Activated CD4-positive, alpha-beta T cell treated with anti-CD3 and anti-CD28 coated beads, Interleukin-2, Interleukin-6, amounts not matched to agents 100 ng/mL and 50 ng/mL, durations not matched to agents 16 hours and 8 hours (primary cell): ENCODE results near the gene CABCOCO1.

Experiments used
- DNase-seq: peaks from one replicate; pipeline ENCODE4 v3.0.0-alpha.2; 2020

The CABCOCO1 gene

GRCh38 chr10:61787170-61787569 is 124.4 kb downstream of the CABCOCO1 start:
- DNase-seq, result no peak

DNA sequence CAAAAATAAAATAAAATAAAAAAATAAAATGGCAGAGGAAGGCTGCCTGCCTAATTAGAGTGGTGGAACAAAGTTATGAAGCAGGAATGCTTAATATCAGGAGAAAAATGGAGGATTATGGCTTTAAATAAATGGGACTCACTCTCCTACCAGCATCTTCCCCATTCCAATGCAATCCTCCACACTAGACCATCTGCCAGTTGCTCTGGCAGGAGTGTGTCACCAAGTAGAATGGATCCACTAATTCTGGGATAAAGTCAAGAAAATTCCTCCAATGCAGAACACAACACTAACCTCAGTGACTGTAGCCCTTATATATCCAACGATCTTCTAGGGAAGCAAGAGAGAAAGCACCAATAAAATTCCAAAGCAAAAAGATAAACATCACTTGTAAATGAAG is 126.3 kb downstream of the CABCOCO1 start:
- no peak for DNase-seq

DNA sequence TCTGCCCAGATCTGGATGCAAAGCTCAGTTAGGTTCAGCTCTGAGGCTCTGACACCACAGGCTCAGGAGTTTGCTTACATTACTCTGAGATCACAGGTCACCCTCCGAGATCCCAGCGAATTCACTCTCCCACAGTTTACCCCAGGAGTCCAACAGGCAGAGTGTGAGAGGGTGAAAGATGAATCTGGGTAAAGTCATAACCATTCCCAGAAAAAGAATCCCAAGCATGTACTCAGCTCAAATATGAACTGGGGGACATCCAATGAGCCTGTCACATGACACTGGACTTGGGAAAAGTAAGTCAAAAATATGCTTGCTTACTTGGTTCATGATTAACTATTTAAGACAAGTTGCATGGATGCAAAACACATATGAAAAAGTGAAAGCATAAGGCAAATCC is 128.5 kb downstream of the CABCOCO1 start:
- DNase-seq, result no peak

GRCh38 chr10:61792097-61792716 is 129.5 kb downstream of the CABCOCO1 start:
- no peak for DNase-seq

- DNase-seq, result no peak
Measured at GRCh38 chr10:61792921-61793320, 130.2 kb downstream of the CABCOCO1 start.

- DNase-seq, result no peak
Measured at GRCh38 chr10:61793760-61794703, 131.3 kb downstream of the CABCOCO1 start.

- no peak for DNase-seq
Measured at GRCh38 chr10:61795147-61795546, 132.4 kb downstream of the CABCOCO1 start.

DNA sequence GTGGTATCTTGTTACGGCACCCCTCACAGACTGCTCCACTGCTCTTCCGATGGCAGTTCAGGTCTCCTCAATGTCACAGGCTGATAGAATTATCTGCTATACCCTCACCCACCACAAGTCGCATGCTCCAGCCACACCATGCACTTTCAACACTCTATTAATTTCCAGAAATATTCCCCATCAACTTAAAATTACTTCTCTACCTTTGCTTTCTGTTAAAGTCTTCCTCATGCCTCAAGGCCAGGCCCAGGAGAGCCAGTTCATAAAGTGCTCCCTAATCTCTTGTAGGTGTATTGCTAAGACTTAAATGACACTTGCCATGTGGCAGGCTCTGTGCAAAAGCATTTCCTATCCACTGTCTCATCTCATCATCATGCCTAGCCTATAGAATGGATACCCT is 132.8 kb downstream of the CABCOCO1 start:
- DNase-seq, result no peak

- DNase-seq, result no peak
Measured at GRCh38 chr10:61796785-61797184, 134.1 kb downstream of the CABCOCO1 start.

GRCh38 chr10:61797304-61798153 is 134.8 kb downstream of the CABCOCO1 start:
- no peak for DNase-seq

- no peak for DNase-seq
Measured at GRCh38 chr10:61798713-61799112, 136.0 kb downstream of the CABCOCO1 start.

GRCh38 chr10:61801484-61801883 is 138.8 kb downstream of the CABCOCO1 start:
- no peak for DNase-seq

- DNase-seq, result no peak
Measured at GRCh38 chr10:61803269-61803668, 140.5 kb downstream of the CABCOCO1 start.

GRCh38 chr10:61804414-61804813 is 141.7 kb downstream of the CABCOCO1 start:
- no peak for DNase-seq

- no peak for DNase-seq
Measured at GRCh38 chr10:61805091-61805490, 142.4 kb downstream of the CABCOCO1 start.

DNA sequence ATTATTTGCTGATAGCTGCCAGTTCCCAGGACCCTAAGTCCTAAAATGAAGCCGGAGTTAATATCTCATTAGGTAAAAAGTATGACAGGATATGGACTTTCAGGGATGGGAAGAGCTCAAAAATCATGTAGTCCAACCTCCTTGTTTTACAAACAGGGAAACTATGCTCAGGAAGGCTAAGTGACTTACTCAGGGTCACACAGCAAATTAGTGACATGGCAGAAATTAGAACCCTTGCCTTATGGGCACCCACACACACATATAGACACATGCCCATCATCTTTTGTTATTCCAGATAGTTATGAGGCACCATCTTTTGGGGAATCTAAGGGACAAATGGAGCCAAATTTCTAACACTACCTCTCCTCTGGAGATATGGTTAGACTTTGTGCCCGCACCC is 147.5 kb downstream of the CABCOCO1 start:
- no peak for DNase-seq

GRCh38 chr10:61812052-61812721 is 149.5 kb downstream of the CABCOCO1 start:
- peak; percentile 49 for DNase-seq

- no peak for DNase-seq
Measured at GRCh38 chr10:61812920-61813319, 150.2 kb downstream of the CABCOCO1 start.

- DNase-seq, result no peak
Measured at GRCh38 chr10:61814160-61814559, 151.4 kb downstream of the CABCOCO1 start.

- DNase-seq, result no peak
Measured at GRCh38 chr10:61815496-61815895, 152.8 kb downstream of the CABCOCO1 start.
